ENCODE results near the gene IL12RB1. TPM values are rescaled to one million over a fixed set of nuclear protein-coding genes. Genes with fewer than 3 reads are reported as not detected.

IL12RB1 gene
- total and polyA plus RNA-seq, 10 of the 15 experiments (the other 5 are each of a cell fraction or from before 2014, with no cell fraction given), result 2.8 to 29.9 (median 17.6) TPM

DNA sequence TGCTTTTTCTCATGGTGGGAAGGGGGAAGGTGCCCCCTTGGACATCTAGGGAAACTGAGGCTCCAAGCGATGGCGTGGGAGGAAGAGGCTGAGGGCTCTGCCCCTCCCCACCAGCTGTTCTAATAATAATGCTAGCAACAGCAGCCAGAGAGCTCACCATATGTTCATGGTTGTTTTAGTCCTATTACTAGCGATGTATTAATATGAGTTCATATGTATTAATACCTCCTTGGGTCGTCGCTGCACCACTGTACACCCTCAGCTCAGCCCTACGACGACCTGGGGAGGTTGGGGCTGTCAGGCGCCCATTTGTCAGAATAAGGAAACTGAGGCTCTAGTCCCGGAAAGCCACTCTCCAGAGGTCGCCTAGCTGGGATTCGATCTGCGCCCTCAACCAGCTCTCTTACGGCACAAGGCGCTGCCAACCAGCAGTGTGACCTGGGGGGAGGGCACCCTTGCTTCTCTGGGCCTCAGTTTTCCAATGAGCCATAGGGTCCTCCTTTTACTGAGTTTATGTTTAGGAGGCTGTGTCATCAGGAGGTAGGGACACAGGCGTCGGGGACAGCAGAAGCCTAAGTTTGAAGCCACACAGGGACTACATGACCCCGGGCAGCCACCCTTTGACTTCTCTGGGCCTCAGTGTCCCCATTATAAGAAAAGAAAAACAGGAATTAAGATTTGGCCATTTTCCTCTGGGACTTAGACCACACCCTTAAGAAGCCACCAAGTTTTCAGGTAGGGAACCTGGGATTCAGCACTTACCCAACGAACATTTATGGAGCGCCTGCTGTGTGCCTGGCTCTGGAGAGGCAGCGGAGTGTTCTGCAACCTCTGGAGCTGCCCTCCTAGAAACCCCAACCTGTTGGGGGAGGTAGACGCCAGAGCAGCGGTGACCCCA is 11.5 kb upstream of the IL12RB1 start:
- Histone ChIP-seq H3K27ac (ENCODE audit: control insufficient read depth, insufficient read depth) (peak overlapping the region; percentile 87), H3K9me3 (replicated peaks; ENCODE audit: control insufficient read depth, insufficient read depth, low read length) (no peaks in the 10 kb centered on the region; the same call in 2 of the 3 replicates), H3K4me2 (ENCODE audit: control insufficient read depth, insufficient read depth) (peak overlapping the region; percentile 98), H3K36me3 (ENCODE audit: control insufficient read depth in 2 of 2, insufficient read depth in 2 of 2, low read length in 1 of 2) (peaks cover 0 to 3% of the 10 kb centered on the region in 2 experiments; a peak in 2 of 4 replicates), H3K4me3 (peak overlapping the region; percentile 96), H3K4me1 (ENCODE audit: control insufficient read depth, insufficient read depth, low read length) (peaks cover 11% of the 10 kb centered on the region), H3K9ac (ENCODE audit: control insufficient read depth, insufficient read depth, low read length) (peak overlapping the region; percentile 72), H2AFZ (ENCODE audit: control insufficient read depth, low read depth, low read length) (no peak overlapping the region), H3K79me2 (ENCODE audit: control insufficient read depth, insufficient read depth, low read length) (peaks cover 31% of the 10 kb centered on the region), H4K20me1 (ENCODE audit: control insufficient read depth, insufficient read depth) (no peaks in the 10 kb centered on the region), H3K27me3 (replicated peaks in 1 of 2; ENCODE audit: control insufficient read depth in 2 of 2, insufficient read depth in 2 of 2, low read length in 1 of 2) (no peaks in the 10 kb centered on the region)
- ChIA-PET SMC1A (ENCODE audit: uncharacterized antibody, unreplicated experiment) (interaction anchor here (0.6 to 3.3 kb wide), 6 partner anchors 10 to 72 kb away, joined by 3 to 30 read pairs (median 5); partner anchors contain the start of gene IL12RB1), RAD21 (ENCODE audit: unreplicated experiment) (interaction anchor here (0.6 to 3.4 kb wide), 14 partner anchors 10 to 134 kb away, joined by 3 to 37 read pairs (median 6); partner anchors contain the start of genes IL12RB1 and PIK3R2), POLR2A (interaction anchor here (0.5 to 2.6 kb wide), 15 partner anchors 8 to 589 kb away, joined by 3 to 31 read pairs (median 4); partner anchors contain the start of genes IL12RB1 and JUND), CTCF (interaction anchor here (0.9 to 3.8 kb wide), 14 partner anchors 9 to 110 kb away, joined by 3 to 23 read pairs (median 4); partner anchors contain the start of genes IL12RB1 and PIK3R2)
- FAIRE-seq (no peak), ATAC-seq (peak; percentile 4), DNase-seq (ENCODE audit: low read depth, low spot score) (no peak)
- TSS peak; percentile 96 for BruUV-seq (replicated peaks)
- WGBS (ENCODE audit: insufficient coverage, insufficient replicate concordance, low lambda C conversion rate, missing lambda C conversion rate), result under 1% methylated on average over 22 of the region's 22 CpGs
- intact Hi-C loops (cut with micrococcal nuclease; ENCODE audit: unreplicated experiment) (loop anchor here (5.0 kb wide), 2 partner anchors 36 to 74 kb away; partner anchors contain the start of gene IFI30), in situ Hi-C loops (cut with MboI) (no loop called here)
- TF ChIP-seq NR2F1 (conservative IDR thresholded peaks at IDR 0.05), result 0 out of 2 replicates have a peak, but pooled peaks have one; percentile 71
- TF ChIP-seq, protein P1, sequence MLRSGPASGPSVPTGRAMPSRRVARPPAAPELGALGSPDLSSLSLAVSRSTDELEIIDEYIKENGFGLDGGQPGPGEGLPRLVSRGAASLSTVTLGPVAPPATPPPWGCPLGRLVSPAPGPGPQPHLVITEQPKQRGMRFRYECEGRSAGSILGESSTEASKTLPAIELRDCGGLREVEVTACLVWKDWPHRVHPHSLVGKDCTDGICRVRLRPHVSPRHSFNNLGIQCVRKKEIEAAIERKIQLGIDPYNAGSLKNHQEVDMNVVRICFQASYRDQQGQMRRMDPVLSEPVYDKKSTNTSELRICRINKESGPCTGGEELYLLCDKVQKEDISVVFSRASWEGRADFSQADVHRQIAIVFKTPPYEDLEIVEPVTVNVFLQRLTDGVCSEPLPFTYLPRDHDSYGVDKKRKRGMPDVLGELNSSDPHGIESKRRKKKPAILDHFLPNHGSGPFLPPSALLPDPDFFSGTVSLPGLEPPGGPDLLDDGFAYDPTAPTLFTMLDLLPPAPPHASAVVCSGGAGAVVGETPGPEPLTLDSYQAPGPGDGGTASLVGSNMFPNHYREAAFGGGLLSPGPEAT (IDR thresholded peaks at IDR 0.05; ENCODE audit: low read depth), result no peak; the same call in 1 of the 2 replicates
- 0 out of 2 replicates have a peak, but pooled peaks have one; percentile 9 for TF ChIP-seq ATF7 (IDR thresholded peaks at IDR 0.05; ENCODE audit: low read depth)
- TF ChIP-seq, protein P2, sequence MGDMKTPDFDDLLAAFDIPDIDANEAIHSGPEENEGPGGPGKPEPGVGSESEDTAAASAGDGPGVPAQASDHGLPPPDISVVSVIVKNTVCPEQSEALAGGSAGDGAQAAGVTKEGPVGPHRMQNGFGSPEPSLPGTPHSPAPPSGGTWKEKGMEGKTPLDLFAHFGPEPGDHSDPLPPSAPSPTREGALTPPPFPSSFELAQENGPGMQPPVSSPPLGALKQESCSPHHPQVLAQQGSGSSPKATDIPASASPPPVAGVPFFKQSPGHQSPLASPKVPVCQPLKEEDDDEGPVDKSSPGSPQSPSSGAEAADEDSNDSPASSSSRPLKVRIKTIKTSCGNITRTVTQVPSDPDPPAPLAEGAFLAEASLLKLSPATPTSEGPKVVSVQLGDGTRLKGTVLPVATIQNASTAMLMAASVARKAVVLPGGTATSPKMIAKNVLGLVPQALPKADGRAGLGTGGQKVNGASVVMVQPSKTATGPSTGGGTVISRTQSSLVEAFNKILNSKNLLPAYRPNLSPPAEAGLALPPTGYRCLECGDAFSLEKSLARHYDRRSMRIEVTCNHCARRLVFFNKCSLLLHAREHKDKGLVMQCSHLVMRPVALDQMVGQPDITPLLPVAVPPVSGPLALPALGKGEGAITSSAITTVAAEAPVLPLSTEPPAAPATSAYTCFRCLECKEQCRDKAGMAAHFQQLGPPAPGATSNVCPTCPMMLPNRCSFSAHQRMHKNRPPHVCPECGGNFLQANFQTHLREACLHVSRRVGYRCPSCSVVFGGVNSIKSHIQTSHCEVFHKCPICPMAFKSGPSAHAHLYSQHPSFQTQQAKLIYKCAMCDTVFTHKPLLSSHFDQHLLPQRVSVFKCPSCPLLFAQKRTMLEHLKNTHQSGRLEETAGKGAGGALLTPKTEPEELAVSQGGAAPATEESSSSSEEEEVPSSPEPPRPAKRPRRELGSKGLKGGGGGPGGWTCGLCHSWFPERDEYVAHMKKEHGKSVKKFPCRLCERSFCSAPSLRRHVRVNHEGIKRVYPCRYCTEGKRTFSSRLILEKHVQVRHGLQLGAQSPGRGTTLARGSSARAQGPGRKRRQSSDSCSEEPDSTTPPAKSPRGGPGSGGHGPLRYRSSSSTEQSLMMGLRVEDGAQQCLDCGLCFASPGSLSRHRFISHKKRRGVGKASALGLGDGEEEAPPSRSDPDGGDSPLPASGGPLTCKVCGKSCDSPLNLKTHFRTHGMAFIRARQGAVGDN (IDR thresholded peaks at IDR 0.05), result 0 out of 2 replicates have a peak, but pooled peaks have one; percentile 39
- TF ChIP-seq, protein P3, sequence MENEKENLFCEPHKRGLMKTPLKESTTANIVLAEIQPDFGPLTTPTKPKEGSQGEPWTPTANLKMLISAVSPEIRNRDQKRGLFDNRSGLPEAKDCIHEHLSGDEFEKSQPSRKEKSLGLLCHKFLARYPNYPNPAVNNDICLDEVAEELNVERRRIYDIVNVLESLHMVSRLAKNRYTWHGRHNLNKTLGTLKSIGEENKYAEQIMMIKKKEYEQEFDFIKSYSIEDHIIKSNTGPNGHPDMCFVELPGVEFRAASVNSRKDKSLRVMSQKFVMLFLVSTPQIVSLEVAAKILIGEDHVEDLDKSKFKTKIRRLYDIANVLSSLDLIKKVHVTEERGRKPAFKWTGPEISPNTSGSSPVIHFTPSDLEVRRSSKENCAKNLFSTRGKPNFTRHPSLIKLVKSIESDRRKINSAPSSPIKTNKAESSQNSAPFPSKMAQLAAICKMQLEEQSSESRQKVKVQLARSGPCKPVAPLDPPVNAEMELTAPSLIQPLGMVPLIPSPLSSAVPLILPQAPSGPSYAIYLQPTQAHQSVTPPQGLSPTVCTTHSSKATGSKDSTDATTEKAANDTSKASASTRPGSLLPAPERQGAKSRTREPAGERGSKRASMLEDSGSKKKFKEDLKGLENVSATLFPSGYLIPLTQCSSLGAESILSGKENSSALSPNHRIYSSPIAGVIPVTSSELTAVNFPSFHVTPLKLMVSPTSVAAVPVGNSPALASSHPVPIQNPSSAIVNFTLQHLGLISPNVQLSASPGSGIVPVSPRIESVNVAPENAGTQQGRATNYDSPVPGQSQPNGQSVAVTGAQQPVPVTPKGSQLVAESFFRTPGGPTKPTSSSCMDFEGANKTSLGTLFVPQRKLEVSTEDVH (IDR thresholded peaks at IDR 0.05; ENCODE audit: low read depth, partially characterized antibody), result no peak
- peak in 1 of 2 experiments; percentile 20; a peak in 1 of 4 replicates for TF ChIP-seq ETV6 (conservative IDR thresholded peaks at IDR 0.05 in 1 of 2, IDR thresholded peaks at IDR 0.05 in 1 of 2; ENCODE audit: borderline replicate concordance in 1 of 2, low read depth in 1 of 2)
- TF ChIP-seq RB1 (IDR thresholded peaks at IDR 0.05; ENCODE audit: borderline replicate concordance), result 0 out of 2 replicates have a peak, but pooled peaks have one; percentile 26
- TF ChIP-seq, protein P4, sequence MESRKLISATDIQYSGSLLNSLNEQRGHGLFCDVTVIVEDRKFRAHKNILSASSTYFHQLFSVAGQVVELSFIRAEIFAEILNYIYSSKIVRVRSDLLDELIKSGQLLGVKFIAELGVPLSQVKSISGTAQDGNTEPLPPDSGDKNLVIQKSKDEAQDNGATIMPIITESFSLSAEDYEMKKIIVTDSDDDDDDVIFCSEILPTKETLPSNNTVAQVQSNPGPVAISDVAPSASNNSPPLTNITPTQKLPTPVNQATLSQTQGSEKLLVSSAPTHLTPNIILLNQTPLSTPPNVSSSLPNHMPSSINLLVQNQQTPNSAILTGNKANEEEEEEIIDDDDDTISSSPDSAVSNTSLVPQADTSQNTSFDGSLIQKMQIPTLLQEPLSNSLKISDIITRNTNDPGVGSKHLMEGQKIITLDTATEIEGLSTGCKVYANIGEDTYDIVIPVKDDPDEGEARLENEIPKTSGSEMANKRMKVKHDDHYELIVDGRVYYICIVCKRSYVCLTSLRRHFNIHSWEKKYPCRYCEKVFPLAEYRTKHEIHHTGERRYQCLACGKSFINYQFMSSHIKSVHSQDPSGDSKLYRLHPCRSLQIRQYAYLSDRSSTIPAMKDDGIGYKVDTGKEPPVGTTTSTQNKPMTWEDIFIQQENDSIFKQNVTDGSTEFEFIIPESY (IDR thresholded peaks at IDR 0.05), result no peak
- TF ChIP-seq SIN3A (IDR thresholded peaks at IDR 0.05; ENCODE audit: low read depth, low read length), result 0 out of 2 replicates have a peak, but pooled peaks have one; percentile 33

Measured in GM12878 (cell line).